Mammary epithelial cell (primary cell): ENCODE measurements around the gene GGACT.

ENCODE experiments used
- EZH2 ChIP-seq: IDR thresholded peaks from 2 replicates; pipeline ENCODE4 v1.6.1; 2012; ENCODE audit warnings: low read length, inconsistent platforms, borderline replicate concordance
- TF ChIP-seq, protein P1 (sequence below), 2 donors: IDR thresholded peaks in 1 of 2; conservative IDR thresholded peaks in 1 of 2; 2 replicates each; pipeline ENCODE4 v1.5.1; 2011 to 2012; ENCODE audit warnings: inconsistent platforms in 2 of 2, low read length in 2 of 2, mild to moderate bottlenecking in 2 of 2, control low read depth in 1 of 2, low read depth in 1 of 2; ENCODE audit not compliant: insufficient read depth in 1 of 2; ENCODE audit errors: extremely low read depth in 1 of 2

DNA sequence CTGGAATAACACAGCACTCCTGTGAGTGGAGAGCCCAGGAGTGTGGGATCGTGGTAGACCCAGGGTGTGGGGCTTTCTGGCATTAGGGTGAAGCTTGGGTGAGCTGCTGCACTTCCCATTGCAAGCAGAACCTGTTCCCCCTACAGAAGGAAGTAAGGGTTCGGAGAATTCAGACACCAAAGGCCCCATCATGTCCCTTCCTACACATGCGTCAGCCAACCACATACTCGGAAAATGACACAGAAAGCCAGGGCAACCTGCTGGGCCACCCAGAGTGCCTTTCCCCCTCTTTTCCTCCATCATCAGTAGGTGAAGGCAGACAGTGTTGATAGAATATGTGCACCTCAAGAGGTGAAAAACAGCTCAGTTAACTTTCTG lies 42.9 kb downstream of the GGACT start:
- TF ChIP-seq, protein P1, sequence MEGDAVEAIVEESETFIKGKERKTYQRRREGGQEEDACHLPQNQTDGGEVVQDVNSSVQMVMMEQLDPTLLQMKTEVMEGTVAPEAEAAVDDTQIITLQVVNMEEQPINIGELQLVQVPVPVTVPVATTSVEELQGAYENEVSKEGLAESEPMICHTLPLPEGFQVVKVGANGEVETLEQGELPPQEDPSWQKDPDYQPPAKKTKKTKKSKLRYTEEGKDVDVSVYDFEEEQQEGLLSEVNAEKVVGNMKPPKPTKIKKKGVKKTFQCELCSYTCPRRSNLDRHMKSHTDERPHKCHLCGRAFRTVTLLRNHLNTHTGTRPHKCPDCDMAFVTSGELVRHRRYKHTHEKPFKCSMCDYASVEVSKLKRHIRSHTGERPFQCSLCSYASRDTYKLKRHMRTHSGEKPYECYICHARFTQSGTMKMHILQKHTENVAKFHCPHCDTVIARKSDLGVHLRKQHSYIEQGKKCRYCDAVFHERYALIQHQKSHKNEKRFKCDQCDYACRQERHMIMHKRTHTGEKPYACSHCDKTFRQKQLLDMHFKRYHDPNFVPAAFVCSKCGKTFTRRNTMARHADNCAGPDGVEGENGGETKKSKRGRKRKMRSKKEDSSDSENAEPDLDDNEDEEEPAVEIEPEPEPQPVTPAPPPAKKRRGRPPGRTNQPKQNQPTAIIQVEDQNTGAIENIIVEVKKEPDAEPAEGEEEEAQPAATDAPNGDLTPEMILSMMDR (conservative IDR thresholded peaks at IDR 0.05 in 1 of 2, IDR thresholded peaks at IDR 0.05 in 1 of 2; ENCODE audit: extremely low read depth in 1 of 2, insufficient read depth in 1 of 2, low read depth in 1 of 2, low read length in 2 of 2), result no peak
- no peak for TF ChIP-seq EZH2
